Airway epithelial cell (primary cell): ENCODE measurements around the gene TUBGCP4. TPM values are rescaled to one million over a fixed set of nuclear protein-coding genes. Genes with fewer than 3 reads are reported as not detected.

Source experiments
- total RNA-seq: library from RNA; depleted of rRNA; stranded (reverse); fragments of >200 nt; gene quantifications from 2 replicates; pipeline ENCODE4 v1.2.3, GENCODE V29; 2015

The TUBGCP4 gene, protein sequence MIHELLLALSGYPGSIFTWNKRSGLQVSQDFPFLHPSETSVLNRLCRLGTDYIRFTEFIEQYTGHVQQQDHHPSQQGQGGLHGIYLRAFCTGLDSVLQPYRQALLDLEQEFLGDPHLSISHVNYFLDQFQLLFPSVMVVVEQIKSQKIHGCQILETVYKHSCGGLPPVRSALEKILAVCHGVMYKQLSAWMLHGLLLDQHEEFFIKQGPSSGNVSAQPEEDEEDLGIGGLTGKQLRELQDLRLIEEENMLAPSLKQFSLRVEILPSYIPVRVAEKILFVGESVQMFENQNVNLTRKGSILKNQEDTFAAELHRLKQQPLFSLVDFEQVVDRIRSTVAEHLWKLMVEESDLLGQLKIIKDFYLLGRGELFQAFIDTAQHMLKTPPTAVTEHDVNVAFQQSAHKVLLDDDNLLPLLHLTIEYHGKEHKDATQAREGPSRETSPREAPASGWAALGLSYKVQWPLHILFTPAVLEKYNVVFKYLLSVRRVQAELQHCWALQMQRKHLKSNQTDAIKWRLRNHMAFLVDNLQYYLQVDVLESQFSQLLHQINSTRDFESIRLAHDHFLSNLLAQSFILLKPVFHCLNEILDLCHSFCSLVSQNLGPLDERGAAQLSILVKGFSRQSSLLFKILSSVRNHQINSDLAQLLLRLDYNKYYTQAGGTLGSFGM
- total RNA-seq = 14.6 and 19.0 TPM in 2 replicates

DNA sequence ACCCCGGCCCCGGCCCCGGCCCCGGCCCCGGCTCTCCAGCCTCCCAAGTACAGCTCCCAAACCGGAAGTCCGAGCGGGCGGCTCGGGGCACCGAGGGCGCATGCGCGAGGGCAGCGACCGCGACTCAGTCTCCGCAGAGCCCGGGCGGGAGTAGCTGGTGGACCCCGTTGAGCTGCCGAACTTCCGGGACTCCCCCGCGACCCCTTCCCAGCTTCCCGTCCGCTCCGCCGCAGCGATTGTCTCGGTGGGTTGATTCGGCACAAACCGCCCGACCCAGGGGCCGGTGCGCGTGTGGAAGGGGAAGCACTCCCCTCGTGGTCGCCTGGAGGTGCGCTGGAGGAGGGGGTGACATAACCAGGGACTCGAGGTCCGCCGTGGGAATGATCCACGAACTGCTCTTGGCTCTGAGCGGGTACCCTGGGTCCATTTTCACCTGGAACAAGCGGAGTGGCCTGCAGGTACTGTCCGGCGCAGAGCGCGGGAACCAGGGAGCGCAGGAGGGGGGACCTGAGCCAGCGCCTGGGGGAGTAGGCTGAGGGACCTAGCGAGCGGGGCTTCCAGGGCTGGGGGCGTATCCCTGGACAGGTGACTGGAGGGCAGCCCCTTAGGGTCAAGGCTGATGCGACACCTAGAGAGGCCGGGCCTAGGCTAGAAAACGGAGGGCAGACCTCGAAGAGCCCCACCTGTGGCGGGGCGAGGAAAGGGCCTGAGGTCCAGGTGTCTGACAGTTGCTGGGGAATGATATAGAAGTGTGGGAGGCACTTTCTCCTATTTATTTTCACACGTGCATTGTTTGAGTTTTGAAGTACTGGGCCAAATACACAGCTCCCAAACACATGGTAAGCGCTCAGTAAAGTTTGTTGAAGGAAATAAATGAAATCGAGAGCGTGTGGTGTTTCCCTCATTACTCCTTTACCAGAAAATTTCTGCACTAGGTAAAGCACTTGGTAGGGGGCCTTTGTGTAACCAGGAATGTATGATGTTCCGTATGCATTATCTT is at the start of gene TUBGCP4, which contains the start of gene ZSCAN29:
Gene TUBGCP4 (plus strand): TSS at position 127 of the 1,000 bp plus-strand sequence. CDS start 254 bp downstream, at position 381.
Gene ZSCAN29 (minus strand): TSS at position 69 of the 1,000 bp plus-strand sequence. CDS start 1,130 bp downstream, outside the sequence.

DNA sequence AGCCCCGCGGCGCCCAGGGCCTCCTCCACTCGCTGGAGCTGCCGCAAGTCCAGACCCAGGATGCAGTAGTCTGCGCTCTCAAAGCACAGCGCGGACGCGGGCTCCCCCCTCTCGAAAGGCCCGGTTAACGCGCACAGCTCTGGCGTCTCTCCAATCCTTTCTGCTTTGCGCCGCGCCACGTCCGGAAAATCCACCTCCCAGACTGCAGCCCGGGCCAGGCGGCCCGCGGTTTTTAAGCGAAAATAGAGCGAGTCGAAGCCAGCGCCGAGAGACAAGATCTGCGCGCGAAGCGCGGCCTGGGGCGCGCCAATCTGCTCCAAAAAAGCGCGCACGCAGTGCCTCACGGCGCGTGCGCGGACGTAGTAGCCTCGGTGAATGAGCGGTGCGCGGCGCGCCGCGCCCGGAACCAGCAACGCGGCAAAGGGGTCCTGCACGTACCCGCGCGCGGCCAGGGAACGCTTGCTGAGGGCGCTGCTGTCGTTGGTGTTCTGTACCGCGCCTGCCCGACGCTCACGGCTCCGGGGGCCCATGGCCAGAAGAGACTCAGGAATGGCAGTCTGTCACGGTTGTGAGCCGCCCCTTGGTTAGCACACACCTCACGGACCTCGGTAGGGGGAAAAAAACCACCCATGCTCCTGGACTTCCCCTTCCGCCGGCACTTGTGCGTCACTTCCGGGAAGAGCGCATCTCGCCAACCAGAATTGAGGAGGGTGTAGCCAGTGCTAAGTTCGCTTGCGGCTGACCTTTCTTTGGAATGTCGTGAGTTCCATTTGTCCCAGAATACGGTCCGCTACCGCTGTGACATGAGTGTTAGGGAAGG is 40.7 kb upstream of the TUBGCP4 start, which contains the start of gene LCMT2:
Gene LCMT2 (minus strand): TSS at position 614 of the 820 bp plus-strand sequence. CDS start 84 bp downstream, at position 530.

Other genes starting within 250 kb of the TUBGCP4 start
- gene TMEM62, start 237.5 kb upstream of the TUBGCP4 start, total RNA-seq = 12.8 and 18.6 TPM in 2 replicates
- gene CCNDBP1, start 185.7 kb upstream of the TUBGCP4 start, total RNA-seq = 32.2 and 48.9 TPM in 2 replicates
- gene EPB42, start 150.1 kb upstream of the TUBGCP4 start, total RNA-seq = not detected in 2 replicates
- gene TGM5, start 104.2 kb upstream of the TUBGCP4 start, total RNA-seq = 0.92 and 2.1 TPM in 2 replicates
- not detected in 2 replicates for gene TGM7, start 68.8 kb upstream of the TUBGCP4 start, total RNA-seq
- gene LCMT2, start 40.5 kb upstream of the TUBGCP4 start, total RNA-seq = 4.8 and 5.1 TPM in 2 replicates
- 12.8 and 22.3 TPM in 2 replicates for gene ZSCAN29, start 58 bp upstream of the TUBGCP4 start, total RNA-seq
- gene TP53BP1, start 122.1 kb downstream of the TUBGCP4 start, total RNA-seq = 16.8 and 22.1 TPM in 2 replicates
- 0.51 and 0.99 TPM in 2 replicates for gene MAP1A, start 146.5 kb downstream of the TUBGCP4 start, total RNA-seq
- gene PPIP5K1, start 219.1 kb downstream of the TUBGCP4 start, total RNA-seq = 27.6 and 50.0 TPM in 2 replicates
- 86.0 and 112 TPM in 2 replicates for gene CKMT1B, start 222.9 kb downstream of the TUBGCP4 start, total RNA-seq
- 0.14 TPM in 1 of 2 replicates, not detected in the other for gene STRC, start 247.7 kb downstream of the TUBGCP4 start, total RNA-seq